OCI-LY3 (cell line): Measurements from ENCODE around the gene AP5M1.

Experiments used
- EZH2phosphoT487 ChIP-seq: fragments of 200-600 bp; shearing (Covaris generic); IDR thresholded peaks from 2 replicates; pipeline ENCODE4 v1.6.1; 2018; ENCODE audit warnings: antibody characterized with exemption, mixed run types, low read depth
- TF ChIP-seq, protein P1 (sequence below): fragments of 200-600, 300-600 bp; sonication (generic); IDR thresholded peaks from 2 replicates; pipeline ENCODE4 v1.5.1; 2014; ENCODE audit warnings: antibody characterized with exemption, low read length, low read depth

DNA sequence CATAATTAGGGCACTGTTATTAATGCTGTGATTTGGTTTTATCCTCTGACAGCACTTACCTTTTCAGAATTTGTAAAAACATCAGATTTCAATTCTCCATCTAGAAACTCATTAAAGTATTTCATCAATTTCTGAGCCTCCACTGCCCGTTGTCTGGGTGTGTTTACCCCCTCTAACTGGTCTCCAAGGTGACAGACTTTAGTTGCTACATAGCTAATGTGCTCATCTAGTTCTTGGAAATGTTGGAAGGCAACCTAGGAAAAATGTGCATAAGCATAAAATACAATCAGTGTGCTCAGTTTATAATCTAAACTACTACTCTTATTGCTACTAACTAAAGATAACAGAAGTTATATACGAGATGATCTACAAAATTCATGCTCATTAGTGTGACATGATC, 24.7 kb upstream of the AP5M1 start:
- TF ChIP-seq, protein P1, sequence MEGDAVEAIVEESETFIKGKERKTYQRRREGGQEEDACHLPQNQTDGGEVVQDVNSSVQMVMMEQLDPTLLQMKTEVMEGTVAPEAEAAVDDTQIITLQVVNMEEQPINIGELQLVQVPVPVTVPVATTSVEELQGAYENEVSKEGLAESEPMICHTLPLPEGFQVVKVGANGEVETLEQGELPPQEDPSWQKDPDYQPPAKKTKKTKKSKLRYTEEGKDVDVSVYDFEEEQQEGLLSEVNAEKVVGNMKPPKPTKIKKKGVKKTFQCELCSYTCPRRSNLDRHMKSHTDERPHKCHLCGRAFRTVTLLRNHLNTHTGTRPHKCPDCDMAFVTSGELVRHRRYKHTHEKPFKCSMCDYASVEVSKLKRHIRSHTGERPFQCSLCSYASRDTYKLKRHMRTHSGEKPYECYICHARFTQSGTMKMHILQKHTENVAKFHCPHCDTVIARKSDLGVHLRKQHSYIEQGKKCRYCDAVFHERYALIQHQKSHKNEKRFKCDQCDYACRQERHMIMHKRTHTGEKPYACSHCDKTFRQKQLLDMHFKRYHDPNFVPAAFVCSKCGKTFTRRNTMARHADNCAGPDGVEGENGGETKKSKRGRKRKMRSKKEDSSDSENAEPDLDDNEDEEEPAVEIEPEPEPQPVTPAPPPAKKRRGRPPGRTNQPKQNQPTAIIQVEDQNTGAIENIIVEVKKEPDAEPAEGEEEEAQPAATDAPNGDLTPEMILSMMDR: no peak
- no peak for TF ChIP-seq EZH2phosphoT487
